HepG2 (cell line): ENCODE data around the gene PRR36. TPM values are rescaled to one million over a fixed set of nuclear protein-coding genes. Genes with fewer than 3 reads are reported as not detected.

Source experiments
- AGO2 ChIP-seq: fragments of 200-400 bp; formaldehyde crosslinking; optimal IDR thresholded peaks from 2 replicates; pipeline ENCODE3; 2017; ENCODE audit warnings: mild to moderate bottlenecking, low read depth, low read length, moderate library complexity
- ARID2 ChIP-seq: sonication (generic); formaldehyde crosslinking; IDR thresholded peaks from 2 replicates; pipeline ENCODE4 v1.8.1; 2022; ENCODE audit warnings: mild to moderate bottlenecking, missing genetic modification reagents, borderline replicate concordance
- BRF2 ChIP-seq: sonication (generic); formaldehyde crosslinking; IDR thresholded peaks from 2 replicates; pipeline ENCODE4 v1.8.1; 2022; ENCODE audit warnings: mild to moderate bottlenecking, missing genetic modification reagents
- ESRRA ChIP-seq: sonication (generic); formaldehyde crosslinking; IDR thresholded peaks from 2 replicates; pipeline ENCODE4 v1.5.1; 2020; ENCODE audit warnings: mild to moderate bottlenecking, low read depth, missing genetic modification reagents
- GABPB1 ChIP-seq: IDR thresholded peaks from 2 replicates; pipeline ENCODE4 v1.6.1; 2016; ENCODE audit warnings: mild to moderate bottlenecking, missing genetic modification reagents, moderate library complexity, missing compliant biosample characterization
- GATAD2A ChIP-seq: IDR thresholded peaks from 2 replicates; pipeline ENCODE4 v1.6.1; 2016
- HMGXB3 ChIP-seq: sonication (generic); formaldehyde crosslinking; IDR thresholded peaks from 2 replicates; pipeline ENCODE4 v1.4.0; 2020; ENCODE audit warnings: missing genetic modification reagents, borderline replicate concordance
- KDM6A ChIP-seq: IDR thresholded peaks from 2 replicates; pipeline ENCODE4 v1.6.1; 2016; ENCODE audit warnings: low read depth
- MAF1 ChIP-seq: sonication (generic); formaldehyde crosslinking; IDR thresholded peaks from 2 replicates; pipeline ENCODE4 v1.5.0; 2020; ENCODE audit warnings: missing genetic modification reagents, borderline replicate concordance
- MIXL1 ChIP-seq: IDR thresholded peaks from 2 replicates; pipeline ENCODE4 v1.6.1; 2016
- NCOA1 ChIP-seq: sonication (generic); formaldehyde crosslinking; IDR thresholded peaks from 2 replicates; pipeline ENCODE4 v1.9.0; 2021; ENCODE audit warnings: missing genetic modification reagents
- RBM39 ChIP-seq: fragments of 200-400 bp; formaldehyde crosslinking; IDR thresholded peaks from one replicate; pipeline ENCODE4 v1.6.1; 2018; ENCODE audit warnings: antibody characterized with exemption, mild to moderate bottlenecking, low read depth, low read length; ENCODE audit not compliant: poor library complexity, severe bottlenecking
- TMF1 ChIP-seq: sonication (generic); formaldehyde crosslinking; IDR thresholded peaks from 2 replicates; pipeline ENCODE4 v1.8.1; 2022; ENCODE audit warnings: low read depth, missing genetic modification reagents
- WIZ ChIP-seq: sonication (generic); formaldehyde crosslinking; IDR thresholded peaks from 2 replicates; pipeline ENCODE4 v1.5.1; 2020; ENCODE audit warnings: mild to moderate bottlenecking, missing genetic modification reagents
- ZBTB3 ChIP-seq: sonication (generic); formaldehyde crosslinking; IDR thresholded peaks from 2 replicates; pipeline ENCODE4 v1.4.0; 2020; ENCODE audit warnings: low read depth, mild to moderate bottlenecking, moderate library complexity, missing genetic modification reagents, borderline replicate concordance
- ZNF350 ChIP-seq: sonication (generic); formaldehyde crosslinking; IDR thresholded peaks from 2 replicates; pipeline ENCODE4 v1.4.0; 2020; ENCODE audit warnings: mild to moderate bottlenecking, low read depth, missing genetic modification reagents, borderline replicate concordance
- ZNF609 ChIP-seq: sonication (generic); formaldehyde crosslinking; IDR thresholded peaks from 2 replicates; pipeline ENCODE4 v1.4.0; 2020; ENCODE audit warnings: mild to moderate bottlenecking, missing genetic modification reagents, borderline replicate concordance
- ZNF776 ChIP-seq: sonication (generic); formaldehyde crosslinking; IDR thresholded peaks from 2 replicates; pipeline ENCODE4 v1.4.0; 2020; ENCODE audit warnings: mild to moderate bottlenecking, missing genetic modification reagents
- polyA plus RNA-seq, 8 experiments: library from polyadenylated mRNA; depleted of rRNA in 3 of 8; stranded (reverse) in 7 of 8; unstranded in 1 of 8; fragments of >200 nt; fragmentation: Illumina TruSeq in 4 of 8; extraction: Trizol in 4 of 8; gene quantifications; 2 replicates each; pipeline versions ENCODE4 v1.2.1 to v1.2.3, GENCODE V29; 2011 to 2016; ENCODE audit warnings: low read depth in 4 of 8, missing spikeins in 1 of 8, mixed read lengths in 1 of 8; ENCODE audit not compliant: insufficient read depth in 1 of 8
- total RNA-seq, 5 experiments: library from RNA; depleted of rRNA; stranded (reverse); fragments of >200 nt; fragmentation: Illumina TruSeq; extraction: Trizol; gene quantifications; 2 replicates each; pipeline ENCODE4 v1.2.3, GENCODE V29; 2016; ENCODE audit warnings: low read depth in 1 of 5

Gene PRR36
- total and polyA plus RNA-seq, 2 of the 13 experiments (the other 11 are each of a cell fraction or from before 2014, with no cell fraction given) = 0.07 to 0.17 TPM

GRCh38 chr19:7904074-7905020, 30.2 kb upstream of the PRR36 start (continued):
- 0 out of 2 replicates have a peak, but pooled peaks have one; percentile 6 for TF ChIP-seq ZNF609
- TF ChIP-seq RBM39 = peak; percentile 55
- 0 out of 2 replicates have a peak, but pooled peaks have one; percentile 3 for TF ChIP-seq HMGXB3 (CRISPR knock-in tag)
- TF ChIP-seq MIXL1 (CRISPR knock-in tag) = no peak
- no peak for TF ChIP-seq TMF1 (CRISPR knock-in tag)
- TF ChIP-seq MAF1 = 0 out of 2 replicates have a peak, but pooled peaks have one; percentile 44
- TF ChIP-seq ESRRA (CRISPR knock-in tag) = peak; percentile 56; the same call in 1 of the 2 replicates
- TF ChIP-seq WIZ = peak; percentile 18; the same call in 1 of the 2 replicates
- no peak for TF ChIP-seq ZNF350 (CRISPR knock-in tag)
- TF ChIP-seq GATAD2A (CRISPR knock-in tag) = no peak
- peak; percentile 68 for TF ChIP-seq GABPB1 (CRISPR knock-in tag)
- TF ChIP-seq AGO2 = peak; percentile 44
- TF ChIP-seq ZNF776 (CRISPR knock-in tag) = no peak
- TF ChIP-seq ZBTB3 = 0 out of 2 replicates have a peak, but pooled peaks have one; percentile 15
- TF ChIP-seq BRF2 = no peak
- no peak for TF ChIP-seq KDM6A (CRISPR knock-in tag)
- TF ChIP-seq ARID2 (CRISPR knock-in tag) = 0 out of 2 replicates have a peak, but pooled peaks have one; percentile 24
- TF ChIP-seq NCOA1 (CRISPR knock-in tag) = no peak
